Kidney capillary endothelial cell (primary cell): ENCODE data around the gene CLSTN2.

ENCODE experiments used
- DNase-seq: peaks from one replicate; pipeline ENCODE4 v3.0.0-alpha.2; 2018; ENCODE audit warnings: low spot score

The CLSTN2 gene

GRCh38 chr3:140007081-140007480 lies 72.1 kb downstream of the CLSTN2 start:
- DNase-seq = no peak

- DNase-seq = no peak
These were observed 73.2 kb downstream of the CLSTN2 start for GRCh38 chr3:140007911-140008869.

DNA sequence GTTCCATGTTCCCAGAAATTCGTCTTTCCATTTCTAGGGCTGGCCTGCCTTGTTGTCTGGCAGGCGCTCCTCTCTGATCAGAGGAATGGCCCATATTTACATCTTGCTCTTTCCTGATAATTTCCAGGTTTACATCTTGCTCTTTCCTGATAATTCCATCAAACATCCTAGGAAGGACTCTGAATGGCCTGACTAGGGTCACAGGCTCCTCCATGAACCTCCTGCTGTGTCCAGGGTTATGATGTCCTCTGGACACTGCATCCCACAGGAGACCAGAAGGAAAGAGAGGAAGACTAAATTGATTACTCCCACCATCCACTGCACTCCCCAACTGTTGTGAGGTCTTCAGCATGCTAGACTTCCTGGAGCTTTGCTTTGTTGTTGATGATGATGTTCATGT lies 75.4 kb downstream of the CLSTN2 start:
- no peak for DNase-seq

DNA sequence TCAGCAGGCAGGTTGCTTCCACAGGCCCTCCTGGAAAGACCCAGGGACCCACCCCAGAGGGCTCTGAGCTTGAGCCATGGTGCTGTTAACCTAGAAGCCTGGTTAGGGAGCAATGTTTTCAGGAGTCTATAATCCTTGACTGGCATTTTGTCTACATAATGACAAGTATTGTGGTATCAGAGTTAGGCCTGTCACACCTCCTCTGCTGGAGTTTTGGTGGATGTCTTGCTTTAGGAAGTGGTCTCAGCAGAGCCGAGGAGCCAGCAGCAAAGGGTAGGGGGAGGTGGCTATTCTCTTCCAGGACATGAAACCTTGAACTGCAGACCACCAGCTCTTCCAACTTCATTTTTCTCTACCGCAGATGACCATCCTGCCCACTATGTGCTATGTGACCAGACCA lies 76.1 kb downstream of the CLSTN2 start:
- no peak for DNase-seq

- DNase-seq = no peak
These were observed 76.8 kb downstream of the CLSTN2 start for GRCh38 chr3:140011611-140012277.

DNA sequence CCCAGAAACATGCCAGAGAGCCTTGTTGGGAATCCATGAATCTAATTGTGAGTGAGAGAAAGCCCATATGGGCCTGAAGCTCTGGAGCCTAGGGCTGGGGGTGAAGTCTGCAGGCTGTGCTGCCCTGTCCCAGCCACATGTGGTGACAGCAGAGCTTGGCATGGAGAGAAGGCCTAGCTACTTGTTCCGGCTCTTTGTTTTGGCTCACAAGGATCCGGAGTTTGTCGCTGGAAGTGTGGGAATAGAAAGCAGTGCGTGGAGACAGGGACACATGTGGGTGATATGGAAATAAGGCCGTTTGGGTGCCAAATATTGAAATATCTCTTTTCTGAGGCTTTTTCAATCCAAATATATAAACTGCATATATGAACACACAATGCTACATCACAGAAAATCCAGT lies 78.2 kb downstream of the CLSTN2 start:
- DNase-seq = no peak

GRCh38 chr3:140014831-140015495 lies 80.0 kb downstream of the CLSTN2 start:
- DNase-seq = no peak

DNA sequence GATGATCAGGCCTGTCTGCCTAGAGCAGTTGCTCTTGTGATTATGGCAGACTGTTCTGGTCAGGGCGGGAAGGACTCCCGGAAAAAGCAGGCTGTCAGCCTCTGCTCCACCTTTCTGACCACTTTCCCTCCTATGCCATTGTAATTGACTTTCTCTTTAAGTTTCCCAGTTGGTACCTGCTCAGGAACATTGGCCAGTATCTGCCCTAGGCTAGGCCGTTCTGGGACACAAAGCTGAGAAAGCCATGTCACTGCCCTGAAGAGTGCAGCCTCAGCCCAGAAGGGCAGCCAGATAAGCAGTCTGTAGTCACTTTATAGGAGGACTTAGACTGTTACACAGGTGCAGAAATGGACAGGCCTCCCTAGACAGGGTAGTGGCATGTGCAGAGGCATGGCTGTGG lies 80.8 kb downstream of the CLSTN2 start:
- no peak for DNase-seq

- DNase-seq = no peak
These were observed 83.6 kb downstream of the CLSTN2 start for GRCh38 chr3:140018556-140018955.

DNA sequence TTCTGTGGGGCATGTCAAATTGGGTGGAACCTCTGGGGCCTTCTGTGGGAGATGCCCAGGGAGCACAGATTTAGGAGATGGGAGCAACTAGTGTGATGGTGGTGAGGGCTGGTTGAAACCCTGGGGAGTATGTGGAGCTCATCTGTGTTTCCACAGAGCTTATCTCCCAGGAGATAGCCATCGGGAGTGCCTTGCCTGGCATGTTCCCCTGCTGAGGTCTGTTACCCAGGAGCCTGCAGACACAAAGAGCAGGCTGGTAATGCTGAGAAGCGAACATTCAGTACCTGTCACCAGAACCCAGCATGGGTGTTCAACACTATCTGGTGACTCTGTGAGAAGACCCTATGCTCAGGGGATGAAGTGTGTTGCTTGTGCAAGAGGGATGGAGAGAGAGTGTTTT lies 85.0 kb downstream of the CLSTN2 start:
- no peak for DNase-seq

- no peak for DNase-seq
These were observed 85.6 kb downstream of the CLSTN2 start for GRCh38 chr3:140020541-140020940.

DNA sequence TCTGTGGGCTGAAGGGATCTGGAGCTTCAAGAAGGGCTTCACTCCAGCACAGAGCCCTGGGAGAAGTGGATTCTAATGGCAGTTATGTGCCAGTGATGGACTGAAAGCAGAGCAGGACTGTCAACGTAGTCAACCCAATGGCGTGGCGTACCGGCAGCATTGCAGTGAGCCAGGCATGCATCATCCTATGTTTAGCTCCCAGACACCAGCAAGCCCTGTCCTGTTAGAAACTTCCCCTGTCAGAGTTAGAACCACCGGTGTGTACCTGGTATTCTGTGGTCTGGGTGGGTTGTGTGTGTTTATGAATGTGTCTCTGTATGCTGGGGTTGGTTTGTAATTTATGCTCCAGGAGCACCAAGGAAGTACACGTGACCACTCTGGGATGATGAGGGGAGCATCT lies 86.3 kb downstream of the CLSTN2 start:
- no peak for DNase-seq

DNA sequence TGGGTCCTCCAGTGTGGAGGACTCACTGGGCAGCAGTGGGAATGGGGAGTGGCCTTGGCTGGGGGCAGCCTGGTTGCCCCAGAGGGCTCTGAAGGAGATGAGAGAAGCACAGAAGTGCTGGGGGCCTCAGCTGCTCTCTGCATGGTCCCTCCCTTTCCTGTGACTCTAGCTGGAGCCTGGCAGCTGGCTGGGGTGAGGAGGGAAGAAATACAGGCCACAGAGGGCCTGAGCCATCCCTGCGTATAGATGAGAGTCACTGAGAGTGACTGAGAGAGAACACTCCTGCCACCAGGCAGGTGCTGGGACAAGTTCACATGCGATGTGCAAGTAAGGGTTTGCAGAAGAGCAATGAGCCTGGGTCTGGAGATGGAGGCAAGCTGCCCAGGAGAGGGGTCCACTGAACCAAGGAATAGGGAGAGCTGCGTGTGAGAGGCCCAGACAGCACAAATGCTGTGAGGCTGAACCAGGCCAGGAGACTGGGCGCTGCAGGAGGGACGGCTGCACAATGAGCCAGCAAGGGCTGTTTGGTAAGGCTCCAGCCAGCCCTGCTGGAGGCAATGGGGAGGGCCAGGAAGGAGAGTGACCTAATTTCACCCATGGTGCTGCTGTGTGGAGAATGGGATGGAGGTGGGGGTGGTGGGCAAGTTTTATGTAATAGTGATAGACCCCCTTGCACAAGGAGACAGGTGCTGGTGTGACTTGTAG lies 87.2 kb downstream of the CLSTN2 start:
- DNase-seq = no peak

DNA sequence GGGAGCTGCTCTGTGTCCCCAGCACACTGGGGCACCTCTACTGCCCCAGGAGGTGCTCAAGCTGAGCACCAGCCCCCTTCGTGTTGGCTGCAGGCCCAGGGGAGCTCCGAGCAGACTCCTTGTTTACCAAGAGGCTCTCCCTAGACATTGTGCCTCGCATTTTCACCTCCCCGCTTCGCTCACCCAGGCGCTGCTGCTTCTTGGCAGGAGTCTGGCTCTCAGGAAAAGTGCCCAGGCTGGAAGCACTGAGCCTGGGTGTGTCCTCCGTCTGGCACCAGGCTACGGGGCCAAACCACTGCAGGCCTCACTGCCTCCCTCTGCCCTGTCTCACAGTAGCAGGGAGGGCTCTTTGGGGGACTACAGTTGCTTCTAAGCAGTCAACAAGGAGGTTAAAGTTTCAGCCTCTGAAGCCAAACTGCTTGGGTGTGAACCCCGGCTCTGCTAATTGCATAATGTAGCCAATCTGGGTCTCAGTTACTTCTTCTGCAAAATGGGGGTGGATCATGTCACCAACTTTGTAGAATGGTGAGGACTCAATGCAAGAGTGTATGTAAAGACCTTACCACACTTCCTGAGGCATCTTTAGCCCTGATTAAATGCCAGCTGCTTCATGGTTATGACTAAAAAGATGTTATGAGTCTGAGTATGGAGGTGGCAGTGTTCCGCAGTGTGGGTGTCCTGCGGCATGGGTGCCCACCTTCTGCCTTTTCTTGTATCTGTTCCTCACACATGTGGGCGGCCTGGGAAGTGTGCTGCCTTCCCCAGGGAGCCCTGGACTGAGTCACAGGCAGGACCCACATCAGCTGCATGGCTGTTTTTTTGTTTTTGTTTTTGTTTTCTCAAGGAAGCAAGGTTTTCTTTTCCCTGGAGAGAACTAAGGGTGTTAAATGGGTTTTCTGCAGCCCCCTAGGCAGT lies 88.9 kb downstream of the CLSTN2 start:
- DNase-seq = no peak

- DNase-seq = no peak
These were observed 96.2 kb downstream of the CLSTN2 start for GRCh38 chr3:140031170-140031569.

GRCh38 chr3:140034058-140034457 lies 99.1 kb downstream of the CLSTN2 start:
- no peak for DNase-seq

DNA sequence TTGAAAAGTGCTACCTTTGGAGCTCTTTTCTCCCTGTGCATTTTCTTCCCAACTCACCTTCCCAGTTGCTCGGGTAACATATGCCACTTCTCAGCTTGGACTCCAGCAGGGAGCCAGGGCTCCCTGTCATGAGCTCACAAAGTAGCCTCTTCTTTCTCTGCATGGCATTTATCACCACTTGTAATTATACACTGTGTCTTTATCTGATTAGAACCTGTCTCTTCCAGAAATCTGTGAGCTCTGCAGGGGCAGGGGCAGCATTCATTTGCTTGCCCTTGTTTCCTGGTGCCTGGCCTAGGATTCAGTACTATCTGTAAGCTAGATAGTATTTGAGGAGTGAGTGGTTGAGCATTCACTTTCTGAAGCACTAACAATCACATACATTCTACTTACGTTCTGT lies 100.9 kb downstream of the CLSTN2 start:
- DNase-seq = no peak

DNA sequence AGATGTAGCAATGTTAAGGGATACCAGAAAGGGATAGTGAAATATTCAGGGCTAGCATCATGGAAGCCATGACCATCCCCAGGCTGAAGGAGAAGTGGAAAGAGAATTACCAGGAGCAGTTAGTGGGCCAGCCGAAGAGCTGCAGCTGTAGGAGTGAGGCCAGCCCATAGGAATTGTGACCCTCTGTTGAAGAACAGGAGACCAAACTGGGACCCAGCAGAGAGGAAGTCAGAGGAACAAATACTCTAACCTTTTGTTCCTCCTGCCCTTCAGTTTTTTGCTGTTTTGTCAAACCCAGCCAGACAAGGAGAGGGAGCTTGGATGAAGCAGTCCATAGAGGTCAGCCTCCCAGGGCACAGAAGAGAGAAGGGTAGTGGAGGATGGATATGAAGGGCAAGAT lies 115.4 kb downstream of the CLSTN2 start:
- no peak for DNase-seq

- no peak for DNase-seq
These were observed 116.3 kb downstream of the CLSTN2 start for GRCh38 chr3:140051019-140051957.
